ENCODE data around the gene HUS1. TPM values are rescaled to one million over a fixed set of nuclear protein-coding genes. Genes with fewer than 3 reads are reported as not detected.

HUS1 gene
- total and polyA plus RNA-seq, 2 of the 13 experiments (the other 11 are each of a cell fraction or from before 2014, with no cell fraction given), result 14.8 to 16.9 TPM

DNA sequence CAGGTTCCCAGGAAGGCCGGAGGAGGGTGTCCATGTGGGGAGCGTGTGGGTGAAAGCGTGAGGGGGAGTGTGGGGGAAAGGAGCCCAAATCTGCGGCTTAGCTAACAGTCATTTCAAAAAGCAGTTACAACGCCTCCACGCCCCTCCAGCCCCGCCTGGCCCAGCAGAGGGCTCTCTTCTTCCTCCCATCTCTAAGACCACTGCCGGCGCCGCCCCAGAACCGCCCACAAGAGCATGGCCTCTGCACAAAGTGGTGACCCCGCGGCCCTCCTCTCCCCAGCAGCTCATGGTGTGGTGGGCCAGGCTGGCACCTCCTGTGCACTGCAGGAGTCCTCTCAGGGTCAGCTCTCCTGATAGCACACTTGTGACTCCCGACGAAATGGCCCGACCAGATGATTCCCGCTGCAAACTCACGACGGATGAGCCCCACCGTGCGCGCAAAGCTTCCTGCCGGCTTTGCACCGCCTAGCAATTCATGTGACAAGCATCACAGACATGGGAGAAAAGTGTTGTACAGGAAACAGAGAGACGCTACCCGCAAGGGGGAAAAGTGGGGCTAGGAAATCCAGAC, 12.4 kb upstream of the HUS1 start (continued):
- TF ChIP-seq, protein P1, sequence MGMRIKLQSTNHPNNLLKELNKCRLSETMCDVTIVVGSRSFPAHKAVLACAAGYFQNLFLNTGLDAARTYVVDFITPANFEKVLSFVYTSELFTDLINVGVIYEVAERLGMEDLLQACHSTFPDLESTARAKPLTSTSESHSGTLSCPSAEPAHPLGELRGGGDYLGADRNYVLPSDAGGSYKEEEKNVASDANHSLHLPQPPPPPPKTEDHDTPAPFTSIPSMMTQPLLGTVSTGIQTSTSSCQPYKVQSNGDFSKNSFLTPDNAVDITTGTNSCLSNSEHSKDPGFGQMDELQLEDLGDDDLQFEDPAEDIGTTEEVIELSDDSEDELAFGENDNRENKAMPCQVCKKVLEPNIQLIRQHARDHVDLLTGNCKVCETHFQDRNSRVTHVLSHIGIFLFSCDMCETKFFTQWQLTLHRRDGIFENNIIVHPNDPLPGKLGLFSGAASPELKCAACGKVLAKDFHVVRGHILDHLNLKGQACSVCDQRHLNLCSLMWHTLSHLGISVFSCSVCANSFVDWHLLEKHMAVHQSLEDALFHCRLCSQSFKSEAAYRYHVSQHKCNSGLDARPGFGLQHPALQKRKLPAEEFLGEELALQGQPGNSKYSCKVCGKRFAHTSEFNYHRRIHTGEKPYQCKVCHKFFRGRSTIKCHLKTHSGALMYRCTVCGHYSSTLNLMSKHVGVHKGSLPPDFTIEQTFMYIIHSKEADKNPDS (CRISPR knock-in tag; IDR thresholded peaks at IDR 0.05), result no peak
- TF ChIP-seq HNRNPL (IDR thresholded peaks at IDR 0.05; ENCODE audit: low read depth, low read length) (0 out of 2 replicates have a peak, but pooled peaks have one; percentile 45), ZNF549 (CRISPR knock-in tag; IDR thresholded peaks at IDR 0.05) (no peak), KMT2B (CRISPR knock-in tag; IDR thresholded peaks at IDR 0.05) (no peak), ZNF317 (CRISPR knock-in tag; IDR thresholded peaks at IDR 0.05) (0 out of 2 replicates have a peak, but pooled peaks have one; percentile 26), ARNTL (CRISPR knock-in tag; IDR thresholded peaks at IDR 0.05) (peak; percentile 35; the same call in 1 of the 2 replicates), ZNF570 (CRISPR knock-in tag; IDR thresholded peaks at IDR 0.05; ENCODE audit: borderline replicate concordance) (no peak), ZNF564 (CRISPR knock-in tag; IDR thresholded peaks at IDR 0.05) (no peak), THAP11 (CRISPR knock-in tag; IDR thresholded peaks at IDR 0.05) (no peak), RARG (CRISPR knock-in tag; IDR thresholded peaks at IDR 0.05; ENCODE audit: low read depth) (no peak)
- TF ChIP-seq, protein P2, sequence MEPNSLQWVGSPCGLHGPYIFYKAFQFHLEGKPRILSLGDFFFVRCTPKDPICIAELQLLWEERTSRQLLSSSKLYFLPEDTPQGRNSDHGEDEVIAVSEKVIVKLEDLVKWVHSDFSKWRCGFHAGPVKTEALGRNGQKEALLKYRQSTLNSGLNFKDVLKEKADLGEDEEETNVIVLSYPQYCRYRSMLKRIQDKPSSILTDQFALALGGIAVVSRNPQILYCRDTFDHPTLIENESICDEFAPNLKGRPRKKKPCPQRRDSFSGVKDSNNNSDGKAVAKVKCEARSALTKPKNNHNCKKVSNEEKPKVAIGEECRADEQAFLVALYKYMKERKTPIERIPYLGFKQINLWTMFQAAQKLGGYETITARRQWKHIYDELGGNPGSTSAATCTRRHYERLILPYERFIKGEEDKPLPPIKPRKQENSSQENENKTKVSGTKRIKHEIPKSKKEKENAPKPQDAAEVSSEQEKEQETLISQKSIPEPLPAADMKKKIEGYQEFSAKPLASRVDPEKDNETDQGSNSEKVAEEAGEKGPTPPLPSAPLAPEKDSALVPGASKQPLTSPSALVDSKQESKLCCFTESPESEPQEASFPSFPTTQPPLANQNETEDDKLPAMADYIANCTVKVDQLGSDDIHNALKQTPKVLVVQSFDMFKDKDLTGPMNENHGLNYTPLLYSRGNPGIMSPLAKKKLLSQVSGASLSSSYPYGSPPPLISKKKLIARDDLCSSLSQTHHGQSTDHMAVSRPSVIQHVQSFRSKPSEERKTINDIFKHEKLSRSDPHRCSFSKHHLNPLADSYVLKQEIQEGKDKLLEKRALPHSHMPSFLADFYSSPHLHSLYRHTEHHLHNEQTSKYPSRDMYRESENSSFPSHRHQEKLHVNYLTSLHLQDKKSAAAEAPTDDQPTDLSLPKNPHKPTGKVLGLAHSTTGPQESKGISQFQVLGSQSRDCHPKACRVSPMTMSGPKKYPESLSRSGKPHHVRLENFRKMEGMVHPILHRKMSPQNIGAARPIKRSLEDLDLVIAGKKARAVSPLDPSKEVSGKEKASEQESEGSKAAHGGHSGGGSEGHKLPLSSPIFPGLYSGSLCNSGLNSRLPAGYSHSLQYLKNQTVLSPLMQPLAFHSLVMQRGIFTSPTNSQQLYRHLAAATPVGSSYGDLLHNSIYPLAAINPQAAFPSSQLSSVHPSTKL (CRISPR knock-in tag; IDR thresholded peaks at IDR 0.05), result peak; percentile 51; the same call in 1 of the 2 replicates
- TF ChIP-seq, protein P3, sequence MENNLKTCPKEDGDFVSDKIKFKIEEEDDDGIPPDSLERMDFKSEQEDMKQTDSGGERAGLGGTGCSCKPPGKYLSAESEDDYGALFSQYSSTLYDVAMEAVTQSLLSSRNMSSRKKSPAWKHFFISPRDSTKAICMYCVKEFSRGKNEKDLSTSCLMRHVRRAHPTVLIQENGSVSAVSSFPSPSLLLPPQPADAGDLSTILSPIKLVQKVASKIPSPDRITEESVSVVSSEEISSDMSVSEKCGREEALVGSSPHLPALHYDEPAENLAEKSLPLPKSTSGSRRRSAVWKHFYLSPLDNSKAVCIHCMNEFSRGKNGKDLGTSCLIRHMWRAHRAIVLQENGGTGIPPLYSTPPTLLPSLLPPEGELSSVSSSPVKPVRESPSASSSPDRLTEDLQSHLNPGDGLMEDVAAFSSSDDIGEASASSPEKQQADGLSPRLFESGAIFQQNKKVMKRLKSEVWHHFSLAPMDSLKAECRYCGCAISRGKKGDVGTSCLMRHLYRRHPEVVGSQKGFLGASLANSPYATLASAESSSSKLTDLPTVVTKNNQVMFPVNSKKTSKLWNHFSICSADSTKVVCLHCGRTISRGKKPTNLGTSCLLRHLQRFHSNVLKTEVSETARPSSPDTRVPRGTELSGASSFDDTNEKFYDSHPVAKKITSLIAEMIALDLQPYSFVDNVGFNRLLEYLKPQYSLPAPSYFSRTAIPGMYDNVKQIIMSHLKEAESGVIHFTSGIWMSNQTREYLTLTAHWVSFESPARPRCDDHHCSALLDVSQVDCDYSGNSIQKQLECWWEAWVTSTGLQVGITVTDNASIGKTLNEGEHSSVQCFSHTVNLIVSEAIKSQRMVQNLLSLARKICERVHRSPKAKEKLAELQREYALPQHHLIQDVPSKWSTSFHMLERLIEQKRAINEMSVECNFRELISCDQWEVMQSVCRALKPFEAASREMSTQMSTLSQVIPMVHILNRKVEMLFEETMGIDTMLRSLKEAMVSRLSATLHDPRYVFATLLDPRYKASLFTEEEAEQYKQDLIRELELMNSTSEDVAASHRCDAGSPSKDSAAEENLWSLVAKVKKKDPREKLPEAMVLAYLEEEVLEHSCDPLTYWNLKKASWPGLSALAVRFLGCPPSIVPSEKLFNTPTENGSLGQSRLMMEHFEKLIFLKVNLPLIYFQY (CRISPR knock-in tag; IDR thresholded peaks at IDR 0.05; ENCODE audit: borderline replicate concordance), result no peak
- TF ChIP-seq, protein P4, sequence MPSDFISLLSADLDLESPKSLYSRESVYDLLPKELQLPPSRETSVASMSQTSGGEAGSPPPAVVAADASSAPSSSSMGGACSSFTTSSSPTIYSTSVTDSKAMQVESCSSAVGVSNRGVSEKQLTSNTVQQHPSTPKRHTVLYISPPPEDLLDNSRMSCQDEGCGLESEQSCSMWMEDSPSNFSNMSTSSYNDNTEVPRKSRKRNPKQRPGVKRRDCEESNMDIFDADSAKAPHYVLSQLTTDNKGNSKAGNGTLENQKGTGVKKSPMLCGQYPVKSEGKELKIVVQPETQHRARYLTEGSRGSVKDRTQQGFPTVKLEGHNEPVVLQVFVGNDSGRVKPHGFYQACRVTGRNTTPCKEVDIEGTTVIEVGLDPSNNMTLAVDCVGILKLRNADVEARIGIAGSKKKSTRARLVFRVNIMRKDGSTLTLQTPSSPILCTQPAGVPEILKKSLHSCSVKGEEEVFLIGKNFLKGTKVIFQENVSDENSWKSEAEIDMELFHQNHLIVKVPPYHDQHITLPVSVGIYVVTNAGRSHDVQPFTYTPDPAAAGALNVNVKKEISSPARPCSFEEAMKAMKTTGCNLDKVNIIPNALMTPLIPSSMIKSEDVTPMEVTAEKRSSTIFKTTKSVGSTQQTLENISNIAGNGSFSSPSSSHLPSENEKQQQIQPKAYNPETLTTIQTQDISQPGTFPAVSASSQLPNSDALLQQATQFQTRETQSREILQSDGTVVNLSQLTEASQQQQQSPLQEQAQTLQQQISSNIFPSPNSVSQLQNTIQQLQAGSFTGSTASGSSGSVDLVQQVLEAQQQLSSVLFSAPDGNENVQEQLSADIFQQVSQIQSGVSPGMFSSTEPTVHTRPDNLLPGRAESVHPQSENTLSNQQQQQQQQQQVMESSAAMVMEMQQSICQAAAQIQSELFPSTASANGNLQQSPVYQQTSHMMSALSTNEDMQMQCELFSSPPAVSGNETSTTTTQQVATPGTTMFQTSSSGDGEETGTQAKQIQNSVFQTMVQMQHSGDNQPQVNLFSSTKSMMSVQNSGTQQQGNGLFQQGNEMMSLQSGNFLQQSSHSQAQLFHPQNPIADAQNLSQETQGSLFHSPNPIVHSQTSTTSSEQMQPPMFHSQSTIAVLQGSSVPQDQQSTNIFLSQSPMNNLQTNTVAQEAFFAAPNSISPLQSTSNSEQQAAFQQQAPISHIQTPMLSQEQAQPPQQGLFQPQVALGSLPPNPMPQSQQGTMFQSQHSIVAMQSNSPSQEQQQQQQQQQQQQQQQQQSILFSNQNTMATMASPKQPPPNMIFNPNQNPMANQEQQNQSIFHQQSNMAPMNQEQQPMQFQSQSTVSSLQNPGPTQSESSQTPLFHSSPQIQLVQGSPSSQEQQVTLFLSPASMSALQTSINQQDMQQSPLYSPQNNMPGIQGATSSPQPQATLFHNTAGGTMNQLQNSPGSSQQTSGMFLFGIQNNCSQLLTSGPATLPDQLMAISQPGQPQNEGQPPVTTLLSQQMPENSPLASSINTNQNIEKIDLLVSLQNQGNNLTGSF (CRISPR knock-in tag; IDR thresholded peaks at IDR 0.05), result no peak
